B cell (primary cell): ENCODE measurements around the gene SLC35E2B.

Experiments
- CTCF ChIP-seq: fragments of 200-600 bp; IDR thresholded peaks from one replicate; pipeline ENCODE4 v1.8.0; 2022; ENCODE audit warnings: antibody characterized with exemption, mild to moderate bottlenecking
- EZH2 ChIP-seq: IDR thresholded peaks from 2 replicates; pipeline ENCODE4 v1.6.1; 2012; ENCODE audit warnings: borderline replicate concordance, low read depth, mild to moderate bottlenecking, moderate library complexity, low read length; ENCODE audit not compliant: insufficient read depth, poor library complexity, severe bottlenecking

- TF ChIP-seq CTCF, result no peak
- TF ChIP-seq EZH2, result no peak
Measured at GRCh38 chr1:1683104-1683905, 9.3 kb downstream of the SLC35E2B start.
